Spleen (tissue), 13 donors: ENCODE results near the gene RAB38. TPM values are rescaled to one million over a fixed set of nuclear protein-coding genes. Genes with fewer than 3 reads are reported as not detected.
A peak's percentile ranks its signal among the peaks of the same experiment; 100 is the strongest.

Experiments
- DNase-seq: peaks from one replicate; pipeline ENCODE4 v3.0.0-alpha.2; 2020
- H3K27ac ChIP-seq, 8 donors: fragments of 200-600 bp; sonication (generic) in 7 of 8; 1 replicate in 4 of 8; 2 replicates in 4 of 8; pipeline versions ENCODE4 v1.5.0 to v1.8.0; 2016 to 2021; ENCODE audit warnings: inconsistent platforms in 4 of 8, mild to moderate bottlenecking in 4 of 8, moderate library complexity in 1 of 8
- H3K27me3 ChIP-seq, 7 donors: fragments of 200-600 bp; sonication (generic) in 6 of 7; replicated peaks in 1 of 7; 1 replicate in 4 of 7; 2 replicates in 3 of 7; pipeline versions ENCODE4 v1.5.0 to v1.8.0; 2016 to 2021; ENCODE audit warnings: inconsistent platforms in 3 of 7, mild to moderate bottlenecking in 1 of 7
- H3K36me3 ChIP-seq, 6 donors: fragments of 200-600 bp; sonication (generic) in 5 of 6; 1 replicate in 4 of 6; 2 replicates in 2 of 6; pipeline versions ENCODE4 v1.5.0 to v1.8.0; 2016 to 2021; ENCODE audit warnings: inconsistent platforms in 2 of 6
- H3K4me1 ChIP-seq, 6 donors: fragments of 200-600 bp; sonication (generic) in 5 of 6; 1 replicate in 3 of 6; 2 replicates in 3 of 6; pipeline versions ENCODE4 v1.5.0 to v1.8.0; 2016 to 2021; ENCODE audit warnings: inconsistent platforms in 3 of 6
- H3K4me3 ChIP-seq, 8 donors: fragments of 200-600 bp; sonication (generic) in 7 of 8; 1 replicate in 4 of 8; 2 replicates in 4 of 8; pipeline versions ENCODE4 v1.5.0 to v1.8.0; 2016 to 2021; ENCODE audit warnings: inconsistent platforms in 4 of 8, mild to moderate bottlenecking in 4 of 8, moderate library complexity in 2 of 8
- H3K9me3 ChIP-seq, 8 donors: fragments of 200-600 bp; sonication (generic) in 7 of 8; 1 replicate in 4 of 8; 2 replicates in 4 of 8; pipeline versions ENCODE4 v1.5.0 to v1.8.0; 2016 to 2021; ENCODE audit warnings: inconsistent platforms in 4 of 8
- POLR2A ChIP-seq, 3 donors: fragments of 450-650 bp; IDR thresholded peaks; one replicate each; pipeline ENCODE4 v1.5.1; 2017; ENCODE audit warnings: antibody characterized with exemption in 3 of 3, mild to moderate bottlenecking in 1 of 3
- POLR2AphosphoS5 ChIP-seq, 3 donors: sonication (generic); formaldehyde crosslinking; IDR thresholded peaks; one replicate each; pipeline ENCODE4 v1.5.1; 2017; ENCODE audit warnings: antibody characterized with exemption in 3 of 3
- WGBS, 5 donors: extraction: QIAGEN DNeasy Blood & Tissue Kit in 3 of 5; methylation state at CpG; one replicate each; pipeline versions ENCODE4 v1.1.5 to v1.1.7; 2013 to 2018; 5-methylcytosine and 5-hydroxymethylcytosine counted together
- intact Hi-C: fragments of 100-400 bp; cut with DNase I; formaldehyde crosslinking; loops from one replicate; pipeline ENCODE4 v1.15.0; 2023; ENCODE audit warnings: low total_unique reads
- long read RNA-seq, 2 donors: transcript quantifications; one replicate each; lab custom pipeline, GENCODE V29; 2026
- polyA plus RNA-seq, 3 donors: library from polyadenylated mRNA; stranded (reverse); fragments of 200-250 nt; gene quantifications; one replicate each; pipeline ENCODE4 v1.2.1, GENCODE V29; 2013
- total RNA-seq, 7 donors: library from RNA; depleted of rRNA in 3 of 7; stranded (reverse); fragments of >200 nt in 3 of 7; fragmentation: NEBNext Ultra II Directional in 4 of 7; extraction: Animal tissue kit (Norgen Biotek cat#: 25700) in 4 of 7; gene quantifications; one replicate each; pipeline versions ENCODE4 v1.1.0 to v1.2.1, GENCODE V29; 2016 to 2021
- TF ChIP-seq, protein P1 (sequence below), 11 experiments: fragments of 200-600 bp in 7 of 11; fragments of 450-650 bp in 4 of 11; sonication (generic) in 4 of 11; IDR thresholded peaks in 8 of 11; conservative IDR thresholded peaks in 3 of 11; 1 replicate in 7 of 11; 2 replicates in 4 of 11; pipeline versions ENCODE4 v1.4.0 to v1.8.0; 2016 to 2021; ENCODE audit warnings: antibody characterized with exemption in 11 of 11, inconsistent platforms in 4 of 11, mild to moderate bottlenecking in 1 of 11
- donor health status: healthy with polysubstance abuse.
- donor health status: DM: no; HTN: no; CAD: no; lungs with moderate emphysema.
- donor health status: DM: no; HTN: no; CAD: no.
- donor health status: Bipolar disorder and iron deficiency.
- donor health status: healthy.
- donor health status: DM: no; HTN: no; CAD: no.
- donor health status: DM: yes; HTN: yes; CAD: no.

Gene RAB38
- total RNA-seq: 1 to 10 TPM in 6 of 7 donors, under 1 TPM in 1; 0.77 to 3.5 (median 2.0) TPM
- polyA plus RNA-seq: 1 to 10 TPM in 1 of 3 donors, under 1 TPM in 2; 0.73 to 1.8 (median 0.76) TPM
- long read RNA-seq, donor 1, partial matches to known transcripts: 0 of 1 reads
- long read RNA-seq, donor 1, other reads (novel, unspliced or antisense): 0 of 1 reads
- long read RNA-seq, donor 2, partial matches to known transcripts: 0 of 3 reads
- long read RNA-seq, donor 2, other reads (novel, unspliced or antisense): 0 of 3 reads

GRCh38 chr11:88174709-88175568 lies at the start of gene RAB38:
TSS of gene RAB38 (minus strand) at chr11:88175443. CDS start at chr11:88175384, 59 bp downstream.
- Histone ChIP-seq H3K27ac (no peak within 1 kb of the TSS), H3K9me3 (no peaks in the 10 kb centered on the region), H3K27me3 (peaks cover 0 to 14% (median 0%) of the 10 kb centered on the region in 7 donors), H3K4me3 (peak within 1 kb of the TSS; percentile 11 to 68 (median 40)), H3K36me3 (no peaks in the 10 kb centered on the region), H3K4me1 (peaks cover 0 to 22% (median 16%) of the 10 kb centered on the region in 6 donors)
- WGBS, 5 donors: 1 to 6% (median 2%) methylated on average over 26 to 54 of the region's 54 CpGs
- DNase-seq: peak; percentile 86
- intact Hi-C loops: no loop called here
- no peak for TF ChIP-seq POLR2A (IDR thresholded peaks at IDR 0.05)
- TF ChIP-seq POLR2AphosphoS5 (IDR thresholded peaks at IDR 0.05): peak in 2 of 3 donors; percentile 17 to 48

GRCh38 chr11:88213406-88213805 lies 38.2 kb upstream of the RAB38 start:
- no peaks in the 10 kb centered on the region for H3K36me3 ChIP-seq
- TF ChIP-seq POLR2A (IDR thresholded peaks at IDR 0.05) (no peak), POLR2AphosphoS5 (IDR thresholded peaks at IDR 0.05) (no peak)
- TF ChIP-seq, protein P1, sequence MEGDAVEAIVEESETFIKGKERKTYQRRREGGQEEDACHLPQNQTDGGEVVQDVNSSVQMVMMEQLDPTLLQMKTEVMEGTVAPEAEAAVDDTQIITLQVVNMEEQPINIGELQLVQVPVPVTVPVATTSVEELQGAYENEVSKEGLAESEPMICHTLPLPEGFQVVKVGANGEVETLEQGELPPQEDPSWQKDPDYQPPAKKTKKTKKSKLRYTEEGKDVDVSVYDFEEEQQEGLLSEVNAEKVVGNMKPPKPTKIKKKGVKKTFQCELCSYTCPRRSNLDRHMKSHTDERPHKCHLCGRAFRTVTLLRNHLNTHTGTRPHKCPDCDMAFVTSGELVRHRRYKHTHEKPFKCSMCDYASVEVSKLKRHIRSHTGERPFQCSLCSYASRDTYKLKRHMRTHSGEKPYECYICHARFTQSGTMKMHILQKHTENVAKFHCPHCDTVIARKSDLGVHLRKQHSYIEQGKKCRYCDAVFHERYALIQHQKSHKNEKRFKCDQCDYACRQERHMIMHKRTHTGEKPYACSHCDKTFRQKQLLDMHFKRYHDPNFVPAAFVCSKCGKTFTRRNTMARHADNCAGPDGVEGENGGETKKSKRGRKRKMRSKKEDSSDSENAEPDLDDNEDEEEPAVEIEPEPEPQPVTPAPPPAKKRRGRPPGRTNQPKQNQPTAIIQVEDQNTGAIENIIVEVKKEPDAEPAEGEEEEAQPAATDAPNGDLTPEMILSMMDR (IDR thresholded peaks at IDR 0.05 in 8 of 11, conservative IDR thresholded peaks at IDR 0.05 in 3 of 11): no peak
- intact Hi-C loops: no loop called here
- no peaks in the 10 kb centered on the region for H3K4me1 ChIP-seq
- H3K4me3 ChIP-seq: no peak overlapping the region
- H3K27ac ChIP-seq: no peak overlapping the region
- no peaks in the 10 kb centered on the region for H3K9me3 ChIP-seq
- no peak for DNase-seq
- no peaks in the 10 kb centered on the region for H3K27me3 ChIP-seq

- H3K27ac ChIP-seq: no peak overlapping the region
- 0 to 73% (median 39%) methylated on average over 1 of the region's 1 CpG; no CpG with 5 or more reads in 1 of the 5 donors for WGBS, 5 donors
Measured at GRCh38 chr11:88212300-88212699, 37.1 kb upstream of the RAB38 start.

DNA sequence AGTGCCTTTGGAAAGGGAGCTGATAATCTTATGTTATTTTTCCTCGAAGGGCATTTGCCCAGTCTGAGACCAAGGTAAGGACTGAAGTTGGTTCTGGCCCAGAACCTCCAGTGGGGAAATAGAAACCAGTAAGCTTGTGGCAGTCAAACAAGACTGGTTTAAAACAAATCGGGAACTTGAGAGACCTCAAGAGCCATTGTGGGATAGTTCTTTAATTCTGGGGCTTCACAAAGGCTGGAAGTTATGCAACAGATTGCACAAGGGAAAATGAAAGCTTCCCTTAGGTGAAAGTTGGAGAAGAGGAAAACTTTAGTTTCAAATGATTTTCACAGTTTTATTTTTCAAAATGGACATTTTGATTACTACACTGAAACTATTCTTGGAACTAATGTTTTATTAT lies 33.5 kb upstream of the RAB38 start:
- TF ChIP-seq POLR2AphosphoS5 (IDR thresholded peaks at IDR 0.05) (no peak), POLR2A (IDR thresholded peaks at IDR 0.05) (no peak)
- TF ChIP-seq, protein P1 (IDR thresholded peaks at IDR 0.05 in 8 of 11, conservative IDR thresholded peaks at IDR 0.05 in 3 of 11): no peak
- intact Hi-C loops: no loop called here
- no peak overlapping the region for H3K4me3 ChIP-seq
- no peak for DNase-seq
- 49 to 72% (median 56%) methylated on average over 2 of the region's 2 CpGs for WGBS, 5 donors
- no peaks in the 10 kb centered on the region for H3K4me1 ChIP-seq
- H3K27ac ChIP-seq: no peak overlapping the region
- no peaks in the 10 kb centered on the region for H3K27me3 ChIP-seq
- H3K9me3 ChIP-seq: no peaks in the 10 kb centered on the region
- H3K36me3 ChIP-seq: no peaks in the 10 kb centered on the region

More at GRCh38 chr11:88212300-88212699, 37.1 kb upstream of the RAB38 start:
- H3K4me3 ChIP-seq: no peak overlapping the region
- H3K36me3 ChIP-seq: no peaks in the 10 kb centered on the region
- intact Hi-C loops: no loop called here
- TF ChIP-seq POLR2A (IDR thresholded peaks at IDR 0.05) (no peak), POLR2AphosphoS5 (IDR thresholded peaks at IDR 0.05) (no peak)
- TF ChIP-seq, protein P1 (IDR thresholded peaks at IDR 0.05 in 8 of 11, conservative IDR thresholded peaks at IDR 0.05 in 3 of 11): no peak
- DNase-seq: no peak
- no peaks in the 10 kb centered on the region for H3K9me3 ChIP-seq
- no peaks in the 10 kb centered on the region for H3K27me3 ChIP-seq
- H3K4me1 ChIP-seq: no peaks in the 10 kb centered on the region
